Heart left ventricle (tissue), 13 donors: Measurements from ENCODE around the gene CDH23.

ENCODE experiments used
- POLR2A ChIP-seq, 2 donors: fragments of 450-650 bp; IDR thresholded peaks; one replicate each; pipeline ENCODE4 v1.6.1; 2017; ENCODE audit warnings: antibody characterized with exemption in 2 of 2, mild to moderate bottlenecking in 2 of 2, moderate library complexity in 2 of 2
- TF ChIP-seq, protein P1 (sequence below), 12 donors: fragments of 200-600 bp; sonication (generic) in 4 of 12; IDR thresholded peaks; one replicate each; pipeline versions ENCODE4 v1.5.0 to v1.8.0; 2018 to 2022; ENCODE audit warnings: antibody characterized with exemption in 12 of 12, mild to moderate bottlenecking in 5 of 12
- donor health status: ischemic (EF 13 %, LVEDD 7.1; RV severe dilation, severe dysfunction).
- donor health status: DM: no; HTN: yes; CAD: no.
- donor health status: DM: no; HTN: no; CAD: no.
- donor health status: ischemic (EF 25% LVEDD 6.9; RV normal size, moderate dysfunction).
- donor health status: ischemic (EF 25% LVEDD 5.7; RV mildly dilated, moderate dysfunction).
- donor health status: ischemic (EF 35%, LVEDD 5.7; RV mildly dilated, moderate dysfunction).
- donor health status: nonischemic (EF 11% LVEDD 7.7; RV severe dilation, severe dysfunction).
- donor health status: DM: yes; HTN: yes; CAD: no.
- donor health status: PGD.
- donor health status: ischemic (EF 29% LVEDD 5.4; RV normal size, mild dysfunction).
- donor health status: nonischemic (EF 23%, LVEDD 6.1; RV moderate dilation, normal function).

DNA sequence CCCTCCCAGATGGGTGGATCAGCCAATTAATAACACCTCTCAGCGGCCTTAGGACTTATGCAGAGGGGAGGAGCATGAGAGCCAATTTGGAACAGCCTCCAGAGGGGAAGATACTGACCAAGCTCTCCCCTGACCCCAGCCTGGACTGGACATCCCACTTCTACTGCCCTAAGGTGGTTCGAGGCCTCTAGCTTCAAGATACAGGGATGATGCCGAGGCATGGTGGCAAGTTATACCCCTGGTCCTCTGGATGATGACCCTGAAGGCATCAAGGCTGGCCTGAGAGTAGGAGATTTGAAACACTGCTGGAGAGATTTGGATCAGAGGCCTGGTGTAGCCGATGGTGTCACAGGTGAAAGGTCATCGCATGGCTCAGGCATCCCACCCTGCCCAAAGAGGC, 3.2 kb downstream of the CDH23 start:
- TF ChIP-seq, protein P1, sequence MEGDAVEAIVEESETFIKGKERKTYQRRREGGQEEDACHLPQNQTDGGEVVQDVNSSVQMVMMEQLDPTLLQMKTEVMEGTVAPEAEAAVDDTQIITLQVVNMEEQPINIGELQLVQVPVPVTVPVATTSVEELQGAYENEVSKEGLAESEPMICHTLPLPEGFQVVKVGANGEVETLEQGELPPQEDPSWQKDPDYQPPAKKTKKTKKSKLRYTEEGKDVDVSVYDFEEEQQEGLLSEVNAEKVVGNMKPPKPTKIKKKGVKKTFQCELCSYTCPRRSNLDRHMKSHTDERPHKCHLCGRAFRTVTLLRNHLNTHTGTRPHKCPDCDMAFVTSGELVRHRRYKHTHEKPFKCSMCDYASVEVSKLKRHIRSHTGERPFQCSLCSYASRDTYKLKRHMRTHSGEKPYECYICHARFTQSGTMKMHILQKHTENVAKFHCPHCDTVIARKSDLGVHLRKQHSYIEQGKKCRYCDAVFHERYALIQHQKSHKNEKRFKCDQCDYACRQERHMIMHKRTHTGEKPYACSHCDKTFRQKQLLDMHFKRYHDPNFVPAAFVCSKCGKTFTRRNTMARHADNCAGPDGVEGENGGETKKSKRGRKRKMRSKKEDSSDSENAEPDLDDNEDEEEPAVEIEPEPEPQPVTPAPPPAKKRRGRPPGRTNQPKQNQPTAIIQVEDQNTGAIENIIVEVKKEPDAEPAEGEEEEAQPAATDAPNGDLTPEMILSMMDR (IDR thresholded peaks at IDR 0.05) = no peak
- TF ChIP-seq POLR2A (IDR thresholded peaks at IDR 0.05) = no peak
